Measurements from ENCODE around the gene ARID2.

Gene ARID2

GRCh38 chr12:45946435-45946834, 216.9 kb downstream of the ARID2 start:
- no peak for DNase-seq

GRCh38 chr12:45948546-45948945, 219.0 kb downstream of the ARID2 start:
- DNase-seq: no peak

Data from activated gamma-delta T cell (primary cell).